Stimulated activated CD8-positive, alpha-beta memory T cell treated with anti-CD3 and anti-CD28 coated beads, Interleukin-12 subunit alpha, Interleukin-12 subunit beta, amount 100 ng/mL, for 4 hours (primary cell): Measurements from ENCODE around the gene MCTP1.

Experiments
- DNase-seq: peaks from one replicate; pipeline ENCODE4 v3.0.0-alpha.2; 2020; ENCODE audit warnings: low read depth

Gene MCTP1

DNA sequence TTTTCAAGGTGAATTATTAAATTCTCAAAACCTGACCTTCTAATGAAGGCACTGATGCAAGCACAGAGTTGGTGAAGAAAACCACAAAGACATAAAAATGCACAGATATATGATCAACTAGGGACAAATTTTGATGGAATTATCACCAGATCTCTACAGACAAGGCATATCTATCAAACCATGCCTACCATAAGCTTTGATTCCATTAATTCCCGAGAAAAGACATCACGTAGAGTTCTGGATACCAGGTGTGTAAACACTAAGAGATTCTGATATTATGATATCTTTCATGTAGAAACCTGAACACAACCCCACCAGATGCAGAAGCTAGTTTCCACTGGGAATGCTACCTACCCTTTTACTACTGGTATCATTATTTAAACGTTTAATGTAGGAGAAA is 525.9 kb downstream of the MCTP1 start:
- DNase-seq = no peak

- no peak for DNase-seq
These were observed 530.1 kb downstream of the MCTP1 start for GRCh38 chr5:94754824-94755223.

- no peak for DNase-seq
These were observed 533.4 kb downstream of the MCTP1 start for GRCh38 chr5:94751460-94751859.

GRCh38 chr5:94750681-94751080 is 534.2 kb downstream of the MCTP1 start:
- DNase-seq = no peak

DNA sequence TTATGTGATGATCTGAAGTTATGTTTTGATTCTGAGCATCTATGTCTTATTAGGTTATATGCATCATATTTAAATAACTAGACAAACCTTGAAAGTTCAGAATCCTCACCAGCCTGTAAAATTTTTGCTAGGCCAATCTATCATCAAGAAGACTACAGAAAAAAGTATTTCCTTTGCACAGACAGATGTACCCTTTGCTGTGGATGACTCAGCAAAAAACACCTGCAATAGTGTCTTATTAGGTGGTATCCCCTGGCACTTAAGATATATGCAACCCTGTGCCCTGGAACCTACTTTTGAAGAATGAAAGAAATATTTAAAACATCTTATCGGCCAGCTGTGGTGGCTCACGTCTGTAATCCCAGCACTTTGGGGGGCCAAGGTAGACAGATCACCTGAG is 535.9 kb downstream of the MCTP1 start:
- no peak for DNase-seq

- DNase-seq = no peak
These were observed 536.7 kb downstream of the MCTP1 start for GRCh38 chr5:94748212-94748611.

- DNase-seq = no peak
These were observed 537.5 kb downstream of the MCTP1 start for GRCh38 chr5:94747371-94747770.

- no peak for DNase-seq
These were observed 538.2 kb downstream of the MCTP1 start for GRCh38 chr5:94746731-94747124.

DNA sequence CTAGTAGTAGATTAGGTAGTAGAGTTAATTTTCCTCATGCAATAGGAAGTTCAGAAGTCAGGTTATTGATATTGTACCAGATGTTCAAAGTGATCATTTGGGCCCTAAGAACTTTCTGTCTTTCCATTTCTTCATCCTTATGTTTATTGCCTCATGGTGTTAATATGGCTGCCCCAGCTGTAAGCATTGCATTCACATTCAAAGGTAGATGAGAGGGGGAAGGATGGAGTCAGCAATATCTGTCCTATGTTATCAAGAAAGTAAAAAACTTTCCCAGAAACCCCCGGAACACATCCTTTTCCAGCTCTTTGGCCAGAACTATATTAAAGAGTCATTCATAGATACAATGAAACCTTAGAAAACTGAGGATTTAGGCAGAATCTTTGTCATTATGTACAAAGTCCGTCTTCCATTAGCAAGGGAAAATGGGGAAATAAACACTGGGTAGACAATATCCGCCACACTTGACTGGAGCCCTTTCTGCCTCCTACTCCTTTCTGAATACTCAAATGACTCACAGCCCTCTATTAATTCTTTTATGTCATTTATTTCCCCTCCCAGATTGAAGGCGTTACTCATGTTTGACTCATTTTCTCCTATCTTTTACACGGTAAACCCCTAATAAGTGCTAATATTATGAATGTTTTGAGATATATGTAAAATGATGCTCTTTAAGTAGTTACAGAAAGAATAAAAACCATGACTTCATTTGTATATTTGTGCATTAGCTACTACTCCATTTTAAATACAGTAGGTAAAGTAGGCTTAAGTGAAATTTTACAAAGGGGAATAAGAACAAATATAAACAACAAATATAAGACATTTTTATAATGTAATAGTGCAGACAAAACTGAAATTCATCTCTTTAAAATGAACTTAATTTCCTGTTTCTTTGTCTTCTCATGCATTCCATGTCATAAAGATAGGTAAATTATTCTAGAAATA is 538.8 kb downstream of the MCTP1 start:
- DNase-seq = no peak

DNA sequence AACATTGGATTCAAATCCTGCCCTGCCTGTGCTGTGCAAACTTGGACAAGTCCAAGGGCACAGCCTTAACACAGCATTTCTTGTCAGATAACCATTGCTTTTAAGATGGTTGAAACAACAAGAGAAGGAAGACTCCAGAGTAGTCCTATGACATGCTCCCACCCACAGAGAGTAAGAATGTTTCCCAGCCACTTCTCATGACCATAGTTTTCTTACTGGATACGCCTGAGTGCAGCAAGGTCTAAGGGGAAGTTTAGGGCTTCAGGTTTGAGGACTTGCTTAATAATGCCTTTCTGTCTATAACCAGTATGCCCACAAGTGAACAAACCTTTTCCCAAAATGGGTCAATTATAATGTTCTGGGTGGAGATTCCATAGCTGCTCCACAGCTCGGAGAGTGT is 540.0 kb downstream of the MCTP1 start:
- DNase-seq = no peak

- no peak for DNase-seq
These were observed 542.0 kb downstream of the MCTP1 start for GRCh38 chr5:94742852-94743251.

DNA sequence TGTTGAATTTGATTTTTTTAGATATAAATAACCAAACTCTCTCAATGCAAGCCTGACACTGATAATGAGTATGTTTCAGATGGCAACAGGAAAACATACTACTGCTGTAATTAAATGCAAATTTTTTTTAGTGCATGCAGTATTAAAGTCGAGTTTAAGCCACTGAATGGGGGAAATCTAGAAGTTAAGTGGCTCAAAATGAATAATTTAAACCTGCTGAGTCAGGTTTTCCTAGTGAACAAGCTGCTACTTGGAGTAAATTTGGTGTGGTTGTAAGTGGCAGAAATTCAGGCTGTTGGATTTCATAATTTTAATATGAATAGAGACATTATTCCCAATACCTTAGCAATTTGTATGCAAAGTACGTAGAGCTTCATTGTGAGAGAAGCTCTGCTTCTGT is 544.6 kb downstream of the MCTP1 start:
- DNase-seq = no peak

GRCh38 chr5:94736498-94736897 is 548.4 kb downstream of the MCTP1 start:
- no peak for DNase-seq

GRCh38 chr5:94731471-94731870 is 553.4 kb downstream of the MCTP1 start:
- DNase-seq = no peak

DNA sequence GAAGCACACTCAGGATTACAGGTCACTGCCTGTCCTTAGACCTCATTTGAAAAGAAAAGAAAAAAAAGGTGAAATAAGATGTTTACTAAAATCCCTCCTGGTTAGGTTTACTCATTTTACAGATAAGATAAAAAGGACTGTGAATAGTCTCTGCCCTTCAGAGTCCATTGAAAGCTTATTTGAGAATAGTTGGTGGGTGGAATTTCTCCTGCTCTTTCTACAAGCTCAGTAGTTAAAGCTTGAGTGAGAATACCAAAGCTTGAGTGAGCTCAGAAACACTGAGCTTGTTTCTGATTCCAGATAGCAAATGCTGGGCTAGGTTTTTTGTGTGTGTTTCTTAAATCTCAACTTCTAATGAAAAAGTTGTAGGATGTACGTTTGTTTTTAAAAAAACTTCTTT is 559.8 kb downstream of the MCTP1 start:
- DNase-seq = no peak

- DNase-seq = no peak
These were observed 569.1 kb downstream of the MCTP1 start for GRCh38 chr5:94715768-94716167.

GRCh38 chr5:94711785-94712184 is 573.1 kb downstream of the MCTP1 start:
- no peak for DNase-seq

GRCh38 chr5:94709277-94709676 is 575.6 kb downstream of the MCTP1 start:
- no peak for DNase-seq

GRCh38 chr5:94707359-94707758 is 577.5 kb downstream of the MCTP1 start:
- no peak for DNase-seq

DNA sequence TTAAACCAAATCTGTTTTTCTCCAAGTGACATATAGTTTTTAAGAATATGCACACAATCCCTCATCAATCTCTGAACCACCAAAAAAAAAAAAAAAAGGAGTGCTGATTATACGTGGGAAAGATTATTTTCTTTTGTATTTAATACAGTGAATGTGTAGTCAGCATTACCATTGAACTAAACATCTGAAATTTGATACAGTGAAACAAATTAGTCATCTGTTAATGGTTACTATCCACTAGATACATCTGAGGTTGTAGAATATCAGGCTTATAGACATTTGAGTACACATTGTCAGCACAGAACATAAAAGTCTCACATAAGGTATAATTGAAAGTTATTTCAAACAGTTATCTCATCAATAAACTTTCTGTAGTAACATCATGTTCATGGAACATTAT is 579.5 kb downstream of the MCTP1 start:
- DNase-seq = no peak

DNA sequence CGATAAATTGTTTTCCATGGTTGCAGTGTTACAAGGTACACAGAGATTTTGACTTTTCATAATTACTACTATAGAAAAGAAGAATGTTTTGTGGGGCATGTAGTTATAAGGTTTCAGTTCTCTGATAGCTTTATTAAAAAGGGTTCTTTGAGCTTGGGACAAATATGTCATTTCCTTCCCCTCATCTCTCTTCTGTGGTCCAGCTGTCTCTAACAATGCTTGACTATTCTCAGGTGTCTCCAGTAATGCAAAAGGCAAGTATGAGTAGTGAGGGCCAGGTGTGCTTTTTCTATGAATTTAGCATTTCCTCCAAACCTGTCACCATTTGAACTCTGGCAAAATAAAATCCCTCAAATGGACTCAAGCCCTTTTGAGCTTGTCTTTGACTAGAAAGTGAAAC is 582.2 kb downstream of the MCTP1 start:
- no peak for DNase-seq

- no peak for DNase-seq
These were observed 584.3 kb downstream of the MCTP1 start for GRCh38 chr5:94700592-94700991.

GRCh38 chr5:94699562-94699961 is 585.3 kb downstream of the MCTP1 start:
- no peak for DNase-seq

- DNase-seq = no peak
These were observed 586.7 kb downstream of the MCTP1 start for GRCh38 chr5:94698197-94698596.
